MM.1S (cell line): Measurements from ENCODE around the gene PDZD8.

Source experiments
- CTCF ChIP-seq: fragments of 300-600 bp; sonication (generic); IDR thresholded peaks from 2 replicates; pipeline ENCODE4 v1.5.1; 2016; ENCODE audit warnings: antibody characterized with exemption, low read length, mixed read lengths
- EZH2 ChIP-seq: fragments of 300-600 bp; sonication (generic); optimal IDR thresholded peaks from 2 replicates; pipeline ENCODE3; 2017; ENCODE audit warnings: low read depth, mild to moderate bottlenecking, antibody characterized with exemption, low read length, mixed read lengths

- TF ChIP-seq CTCF: no peak
- no peak for TF ChIP-seq EZH2
These were observed 14.1 kb downstream of the PDZD8 start for GRCh38 chr10:117360994-117361667.
